ENCODE data around the gene HAND2.

HAND2 gene

DNA sequence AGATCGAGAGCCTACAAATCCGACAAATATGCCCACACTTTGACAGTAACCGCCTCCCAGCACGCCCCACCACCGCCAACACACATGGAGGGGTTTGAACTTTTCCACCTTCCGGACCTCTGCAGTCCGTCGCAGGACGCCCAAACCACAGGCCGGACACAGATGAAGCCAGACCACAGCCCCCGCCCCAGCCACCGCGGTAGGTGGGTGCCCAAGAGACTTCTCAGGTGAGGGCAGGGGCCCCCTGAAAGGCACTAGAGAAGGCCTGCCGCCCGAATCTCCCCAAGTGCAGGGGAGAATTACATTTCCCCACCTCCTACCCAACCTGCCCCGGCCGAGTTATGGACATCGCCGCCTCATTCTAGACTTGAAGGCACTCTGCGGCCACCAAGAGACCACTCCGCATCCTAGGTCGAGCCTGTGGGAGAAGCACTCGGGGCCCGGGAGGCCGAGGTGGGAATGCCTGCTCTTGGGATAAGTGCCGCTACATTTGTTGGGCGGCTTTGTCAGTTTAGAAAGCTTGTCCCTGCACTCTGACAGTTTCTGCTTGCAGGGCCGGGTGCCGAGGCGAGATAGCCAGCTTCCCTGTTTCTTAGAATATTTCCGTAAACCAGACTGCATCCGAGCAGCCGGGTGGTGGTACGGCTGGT, 21.5 kb downstream of the HAND2 start:
- TF ChIP-seq CEBPB (IDR thresholded peaks at IDR 0.05), result no peak
- TF ChIP-seq TEAD4 (IDR thresholded peaks at IDR 0.05), result no peak
- TF ChIP-seq EGR1 (IDR thresholded peaks at IDR 0.05), result no peak
- no peak for TF ChIP-seq TAF1 (IDR thresholded peaks at IDR 0.05; ENCODE audit: low read depth)
- TF ChIP-seq, protein P1, sequence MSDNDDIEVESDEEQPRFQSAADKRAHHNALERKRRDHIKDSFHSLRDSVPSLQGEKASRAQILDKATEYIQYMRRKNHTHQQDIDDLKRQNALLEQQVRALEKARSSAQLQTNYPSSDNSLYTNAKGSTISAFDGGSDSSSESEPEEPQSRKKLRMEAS (IDR thresholded peaks at IDR 0.05), result no peak

DNA sequence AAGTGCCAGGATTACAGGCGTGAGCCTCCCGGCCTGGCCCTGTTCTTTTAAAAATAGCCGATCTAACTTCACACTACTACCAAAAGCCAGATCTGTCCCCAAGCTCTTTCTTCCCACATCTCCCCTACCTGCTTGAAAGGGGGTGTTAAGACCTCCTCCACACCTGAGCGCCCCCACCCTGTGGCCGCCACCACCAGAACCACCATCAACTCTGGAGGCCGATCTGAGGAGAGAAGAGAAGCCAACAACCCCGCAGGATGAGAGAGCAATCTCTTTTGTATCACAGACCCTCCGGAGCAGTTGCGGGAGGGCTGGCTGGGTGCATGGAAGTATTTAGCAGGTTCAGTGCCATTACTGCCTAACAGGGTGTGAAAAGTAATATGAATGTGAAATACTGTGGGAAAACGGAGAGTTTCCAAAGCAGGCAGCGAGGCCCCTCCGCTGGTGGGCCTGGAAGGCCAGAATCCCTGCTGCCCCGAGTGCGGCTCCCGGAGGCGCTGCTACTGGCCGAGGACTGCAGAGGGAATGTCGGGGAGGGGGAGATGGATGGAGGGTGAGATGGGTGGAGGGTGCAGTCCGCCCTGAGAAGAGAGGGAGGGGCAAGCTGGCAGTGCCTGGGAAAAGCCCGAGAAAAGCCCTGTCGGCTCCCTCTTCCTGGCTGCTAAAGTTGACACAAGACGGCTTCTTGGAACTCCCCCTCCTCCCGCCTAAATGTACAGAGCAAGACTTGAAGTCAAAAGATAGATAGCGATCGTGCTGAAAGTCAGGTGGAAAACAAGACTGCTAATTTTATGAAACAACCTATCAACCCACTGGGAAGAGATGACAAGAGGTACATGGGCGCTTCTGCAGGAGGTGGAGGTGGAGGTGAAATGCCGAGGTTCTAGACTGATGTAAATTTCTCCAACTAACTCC, 22.3 kb downstream of the HAND2 start:
- TF ChIP-seq RAD21 (IDR thresholded peaks at IDR 0.05; ENCODE audit: low read depth), result no peak
- TF ChIP-seq ZBTB7A (IDR thresholded peaks at IDR 0.05; ENCODE audit: low read depth), result no peak
- no peak for TF ChIP-seq FOXM1 (IDR thresholded peaks at IDR 0.05; ENCODE audit: borderline replicate concordance, low read depth)

DNA sequence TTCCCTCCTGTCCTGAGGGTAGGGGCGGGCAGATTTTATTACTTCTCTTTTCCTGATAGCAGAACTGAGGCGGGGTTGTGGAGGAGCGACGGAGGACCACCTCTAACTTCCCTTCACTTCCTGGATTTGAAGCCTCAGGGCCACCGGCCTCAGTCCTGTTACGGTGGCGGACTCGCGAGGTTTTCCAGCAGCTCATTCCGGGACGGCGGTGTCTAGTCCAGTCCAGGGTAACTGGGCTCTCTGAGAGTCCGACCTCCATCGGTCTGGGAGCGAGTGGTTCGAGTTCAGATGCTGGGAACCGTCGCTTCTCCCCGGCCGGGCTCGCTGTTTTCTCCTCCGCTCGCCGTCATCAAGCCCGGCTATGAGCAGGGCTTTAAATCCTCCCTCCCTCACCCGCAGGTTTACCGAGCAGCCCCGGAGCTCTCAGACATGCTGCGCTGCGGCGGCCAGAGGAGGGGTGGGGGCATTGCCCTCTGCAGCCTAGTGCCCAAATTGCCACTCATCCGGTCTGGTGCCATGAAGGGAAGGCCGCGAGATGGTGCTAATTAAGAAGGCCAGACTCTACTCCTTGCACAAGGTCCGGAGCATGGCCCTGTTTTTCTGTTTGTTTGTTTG, 23.3 kb downstream of the HAND2 start:
- TF ChIP-seq EP300 (IDR thresholded peaks at IDR 0.05; ENCODE audit: borderline replicate concordance), result no peak
- TF ChIP-seq, protein P1 (IDR thresholded peaks at IDR 0.05), result no peak

DNA sequence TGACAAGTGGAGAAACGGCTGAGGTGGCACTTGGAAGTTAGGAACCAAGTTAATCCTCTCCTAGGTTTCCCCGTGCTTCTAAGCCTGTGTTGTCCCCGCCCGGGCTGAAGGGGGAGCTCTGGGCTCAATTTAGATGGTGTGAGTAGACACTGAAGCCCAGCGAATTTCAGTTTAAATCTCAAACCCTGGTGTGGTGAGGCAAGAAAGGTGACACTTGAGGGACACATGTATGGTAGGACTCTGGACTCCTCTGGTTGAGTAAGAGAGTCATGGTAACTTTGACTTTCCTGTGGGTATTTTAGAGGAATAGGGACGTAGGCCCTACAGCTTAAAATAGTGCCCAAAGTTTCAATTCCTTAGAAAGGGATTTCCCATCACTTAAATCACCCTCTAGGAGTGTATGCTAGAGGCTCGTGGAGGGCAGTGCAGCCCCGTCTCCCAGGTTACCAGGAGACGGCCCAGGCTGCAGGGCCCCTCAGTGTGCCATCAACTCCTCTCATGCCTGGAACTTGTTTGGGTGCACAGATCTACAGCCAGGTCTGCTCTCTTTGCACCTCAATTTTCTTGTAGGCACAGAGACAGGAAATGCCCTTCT, 24.0 kb downstream of the HAND2 start:
- TF ChIP-seq EP300 (IDR thresholded peaks at IDR 0.05; ENCODE audit: borderline replicate concordance) (no peak), CREB1 (IDR thresholded peaks at IDR 0.05; ENCODE audit: low read depth) (no peak), NFIC (IDR thresholded peaks at IDR 0.05) (no peak), RAD21 (IDR thresholded peaks at IDR 0.05; ENCODE audit: low read depth) (peak; percentile 92), YY1 (IDR thresholded peaks at IDR 0.05; ENCODE audit: low read depth) (no peak), ZBTB7A (IDR thresholded peaks at IDR 0.05; ENCODE audit: low read depth) (no peak)

DNA sequence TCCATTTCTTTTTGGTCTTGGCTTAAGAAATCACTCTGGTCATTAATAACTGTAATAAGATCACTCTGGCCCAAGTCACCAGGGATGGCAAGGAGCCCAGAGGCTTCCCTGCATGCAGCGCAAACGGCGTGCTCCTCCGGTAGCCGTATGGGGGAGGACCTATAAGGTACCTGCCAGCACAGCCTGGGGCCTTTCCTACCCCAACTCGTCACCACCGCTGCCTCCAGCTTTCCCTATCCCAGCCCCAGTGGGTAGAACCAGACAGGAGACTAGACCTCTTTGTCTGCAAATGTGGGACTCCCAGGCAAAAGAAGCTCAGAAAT, 25.9 kb downstream of the HAND2 start:
- TF ChIP-seq, protein P1 (IDR thresholded peaks at IDR 0.05), result 0 out of 2 replicates have a peak, but pooled peaks have one; percentile 20
- no peak for TF ChIP-seq TEAD4 (IDR thresholded peaks at IDR 0.05)

DNA sequence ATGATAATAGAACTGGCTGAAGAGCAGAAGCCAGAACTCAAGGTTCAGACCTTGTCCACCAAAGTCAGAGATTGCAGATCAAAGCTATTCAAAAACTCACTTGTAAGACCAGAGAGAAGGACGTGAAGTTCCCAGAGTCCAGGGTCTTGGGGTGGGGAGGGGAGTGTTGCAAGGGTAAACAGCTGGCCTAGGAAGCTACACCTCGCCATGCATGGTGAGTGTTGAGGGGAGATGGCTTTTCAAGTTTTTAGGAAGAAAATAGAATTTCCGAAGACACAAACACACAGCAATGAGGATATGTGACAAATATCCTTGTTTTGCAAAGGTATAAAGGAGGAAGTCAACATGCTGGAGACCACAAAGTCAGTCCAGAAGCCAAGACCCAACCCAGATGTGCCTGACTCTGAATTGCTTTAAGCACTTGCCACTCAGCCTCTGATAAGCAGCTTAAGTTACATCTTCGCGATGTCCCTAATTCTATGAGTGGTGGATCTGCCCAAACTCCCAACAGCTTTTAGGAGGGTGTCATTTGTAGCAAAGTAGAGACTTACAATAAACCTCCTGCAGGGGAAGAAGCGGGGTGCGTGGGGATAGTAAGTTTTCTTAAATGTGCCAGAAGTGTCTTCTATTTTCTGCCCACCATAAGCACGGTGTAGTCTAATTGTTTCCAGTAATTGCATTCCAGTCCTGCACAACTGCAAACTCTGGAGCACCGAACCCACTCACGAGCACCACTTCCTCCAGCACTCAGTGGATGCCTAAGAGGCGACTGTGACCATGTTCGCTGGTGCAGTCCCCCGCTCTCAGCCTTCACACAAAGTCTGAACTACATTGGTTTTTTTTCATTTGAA, 26.5 kb downstream of the HAND2 start:
- no peak for TF ChIP-seq NFIC (IDR thresholded peaks at IDR 0.05)
- no peak for TF ChIP-seq TEAD4 (IDR thresholded peaks at IDR 0.05)
- TF ChIP-seq, protein P1 (IDR thresholded peaks at IDR 0.05), result no peak
- no peak for TF ChIP-seq TAF1 (IDR thresholded peaks at IDR 0.05; ENCODE audit: low read depth)
- TF ChIP-seq EP300 (IDR thresholded peaks at IDR 0.05; ENCODE audit: borderline replicate concordance), result no peak
- TF ChIP-seq RAD21 (IDR thresholded peaks at IDR 0.05; ENCODE audit: low read depth), result no peak
- TF ChIP-seq, protein P2, sequence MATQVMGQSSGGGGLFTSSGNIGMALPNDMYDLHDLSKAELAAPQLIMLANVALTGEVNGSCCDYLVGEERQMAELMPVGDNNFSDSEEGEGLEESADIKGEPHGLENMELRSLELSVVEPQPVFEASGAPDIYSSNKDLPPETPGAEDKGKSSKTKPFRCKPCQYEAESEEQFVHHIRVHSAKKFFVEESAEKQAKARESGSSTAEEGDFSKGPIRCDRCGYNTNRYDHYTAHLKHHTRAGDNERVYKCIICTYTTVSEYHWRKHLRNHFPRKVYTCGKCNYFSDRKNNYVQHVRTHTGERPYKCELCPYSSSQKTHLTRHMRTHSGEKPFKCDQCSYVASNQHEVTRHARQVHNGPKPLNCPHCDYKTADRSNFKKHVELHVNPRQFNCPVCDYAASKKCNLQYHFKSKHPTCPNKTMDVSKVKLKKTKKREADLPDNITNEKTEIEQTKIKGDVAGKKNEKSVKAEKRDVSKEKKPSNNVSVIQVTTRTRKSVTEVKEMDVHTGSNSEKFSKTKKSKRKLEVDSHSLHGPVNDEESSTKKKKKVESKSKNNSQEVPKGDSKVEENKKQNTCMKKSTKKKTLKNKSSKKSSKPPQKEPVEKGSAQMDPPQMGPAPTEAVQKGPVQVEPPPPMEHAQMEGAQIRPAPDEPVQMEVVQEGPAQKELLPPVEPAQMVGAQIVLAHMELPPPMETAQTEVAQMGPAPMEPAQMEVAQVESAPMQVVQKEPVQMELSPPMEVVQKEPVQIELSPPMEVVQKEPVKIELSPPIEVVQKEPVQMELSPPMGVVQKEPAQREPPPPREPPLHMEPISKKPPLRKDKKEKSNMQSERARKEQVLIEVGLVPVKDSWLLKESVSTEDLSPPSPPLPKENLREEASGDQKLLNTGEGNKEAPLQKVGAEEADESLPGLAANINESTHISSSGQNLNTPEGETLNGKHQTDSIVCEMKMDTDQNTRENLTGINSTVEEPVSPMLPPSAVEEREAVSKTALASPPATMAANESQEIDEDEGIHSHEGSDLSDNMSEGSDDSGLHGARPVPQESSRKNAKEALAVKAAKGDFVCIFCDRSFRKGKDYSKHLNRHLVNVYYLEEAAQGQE (IDR thresholded peaks at IDR 0.05; ENCODE audit: low read depth), result no peak
- no peak for TF ChIP-seq CREB1 (IDR thresholded peaks at IDR 0.05; ENCODE audit: low read depth)
- no peak for TF ChIP-seq YY1 (IDR thresholded peaks at IDR 0.05; ENCODE audit: low read depth)
- TF ChIP-seq TCF12 (IDR thresholded peaks at IDR 0.05; ENCODE audit: low read depth), result no peak
- TF ChIP-seq, protein P3, sequence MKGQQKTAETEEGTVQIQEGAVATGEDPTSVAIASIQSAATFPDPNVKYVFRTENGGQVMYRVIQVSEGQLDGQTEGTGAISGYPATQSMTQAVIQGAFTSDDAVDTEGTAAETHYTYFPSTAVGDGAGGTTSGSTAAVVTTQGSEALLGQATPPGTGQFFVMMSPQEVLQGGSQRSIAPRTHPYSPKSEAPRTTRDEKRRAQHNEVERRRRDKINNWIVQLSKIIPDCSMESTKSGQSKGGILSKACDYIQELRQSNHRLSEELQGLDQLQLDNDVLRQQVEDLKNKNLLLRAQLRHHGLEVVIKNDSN (IDR thresholded peaks at IDR 0.05), result no peak
- no peak for TF ChIP-seq FOXM1 (IDR thresholded peaks at IDR 0.05; ENCODE audit: borderline replicate concordance, low read depth)
- TF ChIP-seq EGR1 (IDR thresholded peaks at IDR 0.05), result no peak
- TF ChIP-seq CEBPB (IDR thresholded peaks at IDR 0.05), result no peak
- no peak for TF ChIP-seq ZBTB7A (IDR thresholded peaks at IDR 0.05; ENCODE audit: low read depth)

DNA sequence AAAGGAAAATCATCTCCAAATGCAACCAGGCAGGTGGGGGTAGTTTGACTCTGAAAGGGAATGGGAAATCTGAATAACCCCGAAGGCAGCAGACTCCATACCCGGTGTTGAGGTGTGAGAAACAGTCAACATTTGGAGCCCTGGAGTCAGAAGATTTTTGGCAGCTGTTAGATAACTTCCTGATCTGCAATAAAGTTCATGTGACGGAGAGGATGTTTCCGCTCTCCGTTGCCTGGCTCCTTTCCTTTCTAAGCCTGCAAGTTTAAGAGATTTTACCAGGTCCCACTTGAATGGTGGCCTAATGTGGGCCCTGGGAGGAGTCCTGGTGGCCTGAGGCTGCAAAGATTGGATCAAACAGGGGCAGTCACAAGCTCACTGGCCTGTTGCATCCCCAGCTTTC, 27.7 kb downstream of the HAND2 start:
- TF ChIP-seq CEBPB (IDR thresholded peaks at IDR 0.05) (no peak), TCF12 (IDR thresholded peaks at IDR 0.05; ENCODE audit: low read depth) (no peak), TEAD4 (IDR thresholded peaks at IDR 0.05) (no peak), YY1 (IDR thresholded peaks at IDR 0.05; ENCODE audit: low read depth) (no peak), TAF1 (IDR thresholded peaks at IDR 0.05; ENCODE audit: low read depth) (no peak), EP300 (IDR thresholded peaks at IDR 0.05; ENCODE audit: borderline replicate concordance) (no peak), NFIC (IDR thresholded peaks at IDR 0.05) (no peak), CREB1 (IDR thresholded peaks at IDR 0.05; ENCODE audit: low read depth) (no peak), ZBTB7A (IDR thresholded peaks at IDR 0.05; ENCODE audit: low read depth) (no peak), FOXM1 (IDR thresholded peaks at IDR 0.05; ENCODE audit: borderline replicate concordance, low read depth) (no peak), RAD21 (IDR thresholded peaks at IDR 0.05; ENCODE audit: low read depth) (no peak)
- TF ChIP-seq, protein P2 (IDR thresholded peaks at IDR 0.05; ENCODE audit: low read depth), result no peak
- TF ChIP-seq, protein P3 (IDR thresholded peaks at IDR 0.05), result no peak
- TF ChIP-seq, protein P1 (IDR thresholded peaks at IDR 0.05), result no peak

Data from Ishikawa (cell line).